T-helper 2 cell treated with Interferon-gamma antibody and Interleukin-4, amounts not matched to agents 100 ng/mL and 5 ng/mL, for 36 hours (primary cell): ENCODE results near the gene LRRC31. TPM values are rescaled to one million over a fixed set of nuclear protein-coding genes. Genes with fewer than 3 reads are reported as not detected.

Experiments used
- intact Hi-C: fragments of 100-400 bp; cut with micrococcal nuclease; formaldehyde crosslinking; loops from one replicate; pipeline ENCODE4 v1.15.1; 2023
- total RNA-seq: library from RNA; stranded (reverse); gene quantifications from 2 replicates; pipeline ENCODE4 v1.2.3, GENCODE V29; 2022

LRRC31 gene
- total RNA-seq = not detected in 2 replicates

DNA sequence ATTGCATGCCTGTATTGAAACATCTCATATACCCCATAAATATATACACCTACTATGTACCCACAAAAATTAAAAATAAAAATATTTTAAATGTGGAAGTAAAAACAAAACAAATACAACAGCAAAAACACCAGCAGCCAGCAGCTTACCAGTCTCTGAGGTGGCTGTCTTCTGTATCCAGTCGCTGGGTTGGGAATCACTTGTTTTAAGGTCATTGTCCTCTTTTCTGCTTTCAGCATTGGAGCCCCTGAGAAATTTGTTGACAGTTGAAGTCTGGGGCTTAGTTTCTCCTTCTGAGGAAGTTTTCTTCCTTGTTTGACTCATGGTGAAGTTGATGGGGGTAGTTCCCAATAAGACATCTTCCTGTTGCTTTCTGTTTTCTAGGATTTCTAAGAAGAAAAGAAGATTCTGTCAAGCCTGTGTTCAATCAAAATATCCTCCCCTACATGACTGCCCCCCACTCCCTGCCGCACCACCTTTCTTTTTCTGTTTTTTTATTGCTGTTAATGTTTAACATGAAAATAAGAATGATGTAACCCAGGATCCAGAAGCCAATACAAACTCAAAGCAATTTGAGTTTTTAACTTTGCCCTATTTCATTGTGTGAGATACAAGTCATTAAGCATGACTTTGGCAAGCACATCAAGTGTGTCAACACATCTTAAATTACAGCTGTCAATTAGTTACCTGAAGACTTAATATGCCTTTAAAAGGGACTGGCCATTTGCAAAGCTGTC, at the start of gene LRRC31:
LRRC31 (minus strand) TSS at position 452 of the 737 bp plus-strand sequence; CDS start at position 324, 128 bp downstream.
- intact Hi-C loops = no loop called here

DNA sequence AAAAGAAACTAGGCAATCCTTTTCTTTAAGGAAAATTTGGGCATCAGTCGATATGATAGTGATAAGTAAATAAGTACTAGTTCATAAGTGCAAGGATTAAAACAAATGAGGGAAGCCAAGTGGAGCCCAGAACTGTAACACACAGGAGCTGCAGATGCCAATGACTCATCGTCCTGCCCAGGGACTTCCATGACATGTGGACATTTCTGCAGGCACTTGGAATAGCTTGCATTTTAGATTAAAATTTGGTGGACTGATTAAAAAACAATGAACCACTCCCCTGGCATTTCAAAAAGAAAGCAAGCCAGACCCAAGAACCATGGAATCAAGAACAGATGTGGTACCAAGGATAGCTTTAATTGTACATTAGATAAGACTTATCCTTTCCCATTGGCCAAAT, 44.6 kb upstream of the LRRC31 start:
- intact Hi-C loops = no loop called here

DNA sequence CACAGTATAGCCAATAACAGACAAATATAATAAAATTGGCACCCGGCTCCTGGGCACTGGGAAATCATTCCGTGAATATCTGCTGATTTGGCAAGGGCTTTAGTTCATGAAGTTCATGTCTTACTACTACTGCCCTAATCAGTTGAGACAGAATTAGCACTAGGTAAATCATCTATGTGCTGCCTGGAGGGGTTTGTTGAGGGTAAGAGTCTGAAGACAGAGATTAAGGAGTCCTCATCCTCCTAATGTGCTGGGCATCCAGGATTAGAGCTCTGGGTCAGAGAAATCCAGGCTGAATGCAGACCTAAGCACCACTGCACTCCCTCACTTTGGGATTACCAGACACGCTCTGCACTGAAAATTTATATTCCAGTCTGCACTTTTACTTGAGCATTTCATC, 43.6 kb upstream of the LRRC31 start:
- intact Hi-C loops = no loop called here

DNA sequence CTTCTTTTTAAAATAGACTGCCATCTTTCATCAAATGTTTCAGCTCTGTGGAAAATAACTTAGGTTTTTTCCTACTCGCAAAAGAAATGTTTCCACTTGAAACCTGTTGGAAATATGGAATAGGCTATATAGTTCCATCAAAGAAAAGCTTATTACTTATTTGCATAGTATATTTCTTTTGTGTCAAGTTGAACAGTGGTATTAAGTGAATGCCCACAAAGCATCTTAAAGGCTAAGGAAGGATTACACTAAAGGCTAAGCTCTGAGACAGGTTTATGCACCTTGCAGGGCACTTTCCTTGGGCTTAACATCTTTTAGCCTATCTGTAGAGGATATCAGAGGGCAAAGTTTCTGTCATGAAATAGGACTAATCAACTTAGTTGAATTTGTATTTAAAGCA, 41.5 kb upstream of the LRRC31 start, which contains the start of gene SAMD7:
SAMD7 (plus strand) TSS at position 301 of the 400 bp plus-strand sequence. CDS start 7,927 bp downstream, outside the sequence.
- intact Hi-C loops = no loop called here

DNA sequence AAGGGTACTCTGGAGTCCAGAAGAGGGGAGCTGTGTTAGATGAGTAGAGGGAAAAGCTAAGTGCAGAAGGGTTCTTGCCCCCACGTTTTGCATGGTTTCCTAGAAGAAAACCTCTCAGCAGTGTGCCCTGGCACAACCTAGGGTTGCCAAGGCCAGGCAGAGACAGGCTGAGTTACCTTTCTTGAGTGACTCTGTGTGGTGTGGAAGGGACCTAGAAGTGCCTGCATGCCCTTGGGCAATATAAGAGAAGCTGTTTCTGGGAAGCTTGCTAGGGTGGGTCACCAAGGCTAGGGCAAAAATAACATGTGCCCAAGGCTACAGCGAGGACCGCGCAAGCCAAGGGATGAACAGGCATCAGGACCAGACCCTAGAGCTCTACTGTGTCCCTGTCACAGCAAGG, 38.2 kb upstream of the LRRC31 start:
- intact Hi-C loops = no loop called here

DNA sequence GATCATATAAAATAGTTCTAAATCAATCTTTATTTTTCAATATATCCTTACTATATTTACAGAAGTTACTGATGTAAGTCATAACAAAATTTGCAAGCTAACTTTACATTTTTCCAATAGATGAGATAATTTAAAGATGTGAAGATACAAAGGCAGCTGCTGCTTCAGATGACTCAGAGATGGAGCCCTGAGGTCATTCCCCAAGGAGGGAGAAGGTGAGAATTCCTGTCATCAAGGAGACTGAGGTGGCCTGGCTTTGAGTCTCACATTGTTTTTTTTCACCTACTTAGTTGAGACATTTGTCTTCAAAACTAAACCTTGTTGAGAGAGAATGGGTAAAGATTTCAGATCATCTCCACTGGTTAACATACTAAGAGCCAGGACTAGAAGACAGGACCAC, 37.7 kb upstream of the LRRC31 start:
- intact Hi-C loops = no loop called here

DNA sequence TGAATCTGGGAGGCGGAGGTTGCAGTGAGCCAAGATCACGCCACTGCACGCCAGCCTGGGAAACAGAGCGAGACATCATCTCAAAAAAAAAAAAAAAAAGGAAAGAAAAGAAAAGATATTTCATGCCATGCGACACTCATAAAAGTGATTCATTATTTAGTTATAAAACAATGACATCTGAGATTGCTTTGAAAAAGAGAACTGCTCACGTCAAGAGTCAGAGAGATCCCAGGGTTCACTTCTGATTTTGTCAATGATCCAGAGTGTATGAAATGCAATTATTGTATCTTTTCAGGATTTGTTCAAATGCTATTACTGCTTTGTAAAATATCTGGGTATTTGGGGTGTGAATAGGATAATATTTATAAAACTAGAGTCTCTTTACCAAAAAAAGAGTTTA, 35.7 kb upstream of the LRRC31 start:
- intact Hi-C loops = no loop called here

DNA sequence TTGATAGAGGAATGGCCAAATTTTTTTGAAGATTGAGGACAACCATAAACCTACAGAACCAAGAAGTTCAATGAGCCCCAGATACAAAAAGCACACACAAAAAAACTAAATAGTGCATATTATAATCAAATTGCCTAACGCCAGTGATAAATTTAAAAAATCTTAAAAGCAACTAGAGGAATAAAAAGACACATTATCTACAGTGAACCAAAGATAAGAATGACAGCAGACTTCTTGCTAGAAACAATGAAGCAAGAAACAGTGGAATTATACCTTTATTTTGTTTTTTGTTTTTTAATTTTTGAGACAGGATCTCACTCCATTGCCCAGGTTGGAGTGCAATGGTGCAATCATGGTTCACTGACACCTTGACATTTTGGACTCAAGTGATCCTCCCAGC, 31.7 kb upstream of the LRRC31 start:
- intact Hi-C loops = no loop called here

DNA sequence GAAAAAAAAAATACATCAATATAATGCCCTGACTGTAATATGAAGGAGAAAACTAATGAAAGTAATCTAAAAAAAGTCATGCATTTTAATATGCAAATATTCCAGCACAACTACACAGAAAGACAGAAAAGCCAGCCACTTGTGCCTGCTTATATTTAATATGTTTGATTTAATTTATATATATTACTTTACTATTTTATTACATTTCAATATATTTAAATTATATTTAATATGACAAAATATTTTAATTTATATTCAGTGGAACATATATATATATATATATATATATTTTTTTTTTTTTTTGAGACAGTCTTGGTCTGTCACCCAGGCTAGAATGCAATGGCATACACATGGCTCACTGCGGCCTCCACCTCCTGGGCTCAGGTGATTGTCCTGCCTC, 27.5 kb upstream of the LRRC31 start:
- intact Hi-C loops = no loop called here

DNA sequence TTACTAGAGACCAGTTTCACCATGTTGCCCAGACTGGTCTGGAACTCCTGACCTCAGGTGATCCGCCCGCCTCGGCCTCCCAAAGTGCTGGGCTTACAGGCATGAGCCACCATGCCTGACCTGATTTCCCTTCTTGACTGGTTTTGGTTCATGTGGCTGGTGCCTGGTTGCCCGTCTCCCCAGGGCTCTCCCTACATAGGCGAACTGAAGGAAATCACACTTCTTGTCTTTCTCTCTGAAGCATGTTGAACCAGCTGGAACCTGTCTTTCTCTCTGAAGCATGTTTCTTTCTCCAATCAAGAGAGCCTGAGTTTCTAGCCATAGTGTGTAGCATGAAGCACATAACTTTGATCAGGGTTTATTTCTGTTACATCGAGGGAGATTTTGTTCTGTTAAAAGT, 25.3 kb upstream of the LRRC31 start:
- intact Hi-C loops = no loop called here

DNA sequence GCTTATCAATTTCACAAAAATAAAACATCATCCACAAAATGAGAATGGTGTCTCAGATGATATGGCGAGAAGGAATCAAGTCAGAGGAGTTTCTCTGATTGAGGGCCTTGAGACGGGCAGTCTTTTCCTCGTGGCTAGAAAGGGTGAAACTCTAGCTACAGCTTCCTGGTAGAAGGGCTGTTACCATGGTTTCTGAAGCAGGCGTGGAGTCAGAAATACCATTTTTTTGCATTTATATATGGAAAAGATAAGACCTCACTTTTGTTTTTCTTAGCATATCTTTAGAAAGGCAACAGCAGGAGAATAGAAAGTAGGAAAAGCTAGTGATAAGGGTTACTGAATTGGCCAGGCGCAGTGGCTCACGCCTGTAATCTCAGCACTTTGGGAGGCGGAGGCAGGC, 24.4 kb upstream of the LRRC31 start:
- intact Hi-C loops = no loop called here

DNA sequence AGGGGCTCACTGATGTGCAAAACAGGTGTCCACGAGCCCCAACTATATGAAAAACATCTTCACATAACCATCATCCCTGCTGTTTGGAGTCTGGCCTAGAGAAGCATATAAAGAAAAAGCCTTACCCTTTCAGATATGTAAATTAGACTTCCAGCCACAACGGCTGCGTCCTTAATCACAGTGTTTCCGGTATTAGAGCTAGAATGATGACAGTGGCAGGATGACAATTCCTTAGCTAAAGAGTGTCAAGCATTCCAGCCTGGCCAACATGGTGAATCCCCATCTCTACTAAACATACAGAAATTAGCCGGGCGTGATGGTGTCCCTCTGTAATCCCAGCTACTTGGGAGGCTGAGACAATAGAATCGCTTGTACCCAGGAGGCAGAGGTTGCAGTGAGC, 22.2 kb upstream of the LRRC31 start:
- intact Hi-C loops = no loop called here

DNA sequence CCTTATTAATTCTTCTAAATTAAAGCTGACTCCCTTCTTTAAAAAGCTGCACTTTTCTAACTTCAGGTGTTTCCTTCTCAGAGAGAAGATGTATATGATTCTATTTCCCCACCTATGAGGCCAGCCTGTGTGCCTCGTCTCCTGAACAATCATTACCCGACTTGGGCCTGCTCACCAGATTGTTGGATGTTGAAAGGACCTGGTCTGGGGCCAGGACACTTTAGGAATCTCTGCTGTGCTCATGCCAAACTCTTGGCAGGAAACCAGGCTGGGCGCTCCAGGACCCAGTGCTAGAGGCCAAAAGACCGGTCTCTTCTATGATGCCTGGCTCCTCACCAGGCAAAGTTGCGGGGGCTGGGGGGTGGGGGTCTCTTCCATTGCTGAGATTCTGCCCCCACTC, 16.9 kb upstream of the LRRC31 start:
- intact Hi-C loops = no loop called here

DNA sequence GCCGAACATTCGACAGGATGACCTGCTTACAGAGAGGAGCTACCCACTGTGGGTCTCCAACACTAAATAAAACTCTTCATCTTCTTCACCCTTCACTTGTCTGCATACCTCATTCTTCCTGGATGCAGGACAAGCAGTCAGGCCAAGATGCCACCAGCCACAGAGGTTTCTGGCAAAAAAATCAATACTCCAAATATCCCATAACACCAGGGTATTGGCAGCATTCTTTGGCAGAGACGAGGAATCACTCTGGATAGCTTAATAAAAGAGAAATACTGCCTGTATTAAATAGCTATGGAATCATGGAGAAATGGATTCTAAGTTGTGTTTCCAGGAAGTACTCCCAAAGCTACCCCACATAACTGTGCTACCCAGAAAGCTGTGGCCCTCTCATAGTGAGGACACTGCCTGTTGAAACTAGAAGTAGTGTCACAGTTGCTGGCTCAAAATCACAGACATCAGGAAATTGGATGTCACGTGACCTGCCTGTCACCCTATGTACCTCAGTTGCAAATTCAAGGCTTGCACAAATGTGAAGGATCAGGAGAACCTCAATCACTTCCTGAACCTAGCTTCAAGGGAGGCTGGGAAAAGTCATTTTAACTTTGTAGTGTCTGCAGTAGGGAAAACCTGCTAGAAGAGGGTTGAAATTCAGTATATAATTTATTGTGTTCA, 11.0 kb upstream of the LRRC31 start:
- intact Hi-C loops = no loop called here

DNA sequence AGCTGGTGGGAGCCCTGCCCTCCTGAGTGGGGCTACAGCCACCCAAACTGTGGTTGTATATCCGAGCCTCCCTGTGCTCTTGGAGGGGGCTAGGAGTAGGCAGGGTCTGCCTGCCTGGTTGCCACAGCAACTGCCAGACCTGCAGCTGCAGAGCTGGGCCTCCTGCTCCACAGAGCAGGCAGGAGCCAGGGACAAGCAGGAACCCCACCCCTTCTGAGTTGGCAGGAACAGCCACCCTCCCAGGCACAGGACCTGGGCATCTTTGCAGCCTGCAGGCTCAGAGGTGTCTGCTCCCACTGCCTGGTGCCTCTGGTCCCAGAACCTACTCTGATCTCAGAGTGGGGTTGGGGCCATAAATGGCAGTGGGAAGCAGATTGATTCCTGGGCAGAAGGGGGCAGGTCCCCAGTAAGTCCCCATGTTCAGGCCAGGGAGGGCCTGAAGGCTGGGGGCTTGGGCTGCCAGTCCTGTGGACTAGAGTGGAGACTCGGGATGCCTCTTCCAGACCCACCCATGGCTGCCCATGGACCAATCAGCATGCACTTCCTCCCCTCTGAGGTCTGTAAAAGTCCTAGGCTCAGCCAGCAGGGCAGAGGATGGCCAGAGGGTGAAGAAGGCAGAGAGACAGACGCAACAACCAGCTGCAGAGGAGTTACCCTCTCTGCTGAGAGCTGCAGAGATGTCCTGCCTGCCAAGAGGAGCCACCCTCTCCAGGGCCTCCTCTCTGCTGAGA, 10.3 kb upstream of the LRRC31 start:
- intact Hi-C loops = no loop called here

DNA sequence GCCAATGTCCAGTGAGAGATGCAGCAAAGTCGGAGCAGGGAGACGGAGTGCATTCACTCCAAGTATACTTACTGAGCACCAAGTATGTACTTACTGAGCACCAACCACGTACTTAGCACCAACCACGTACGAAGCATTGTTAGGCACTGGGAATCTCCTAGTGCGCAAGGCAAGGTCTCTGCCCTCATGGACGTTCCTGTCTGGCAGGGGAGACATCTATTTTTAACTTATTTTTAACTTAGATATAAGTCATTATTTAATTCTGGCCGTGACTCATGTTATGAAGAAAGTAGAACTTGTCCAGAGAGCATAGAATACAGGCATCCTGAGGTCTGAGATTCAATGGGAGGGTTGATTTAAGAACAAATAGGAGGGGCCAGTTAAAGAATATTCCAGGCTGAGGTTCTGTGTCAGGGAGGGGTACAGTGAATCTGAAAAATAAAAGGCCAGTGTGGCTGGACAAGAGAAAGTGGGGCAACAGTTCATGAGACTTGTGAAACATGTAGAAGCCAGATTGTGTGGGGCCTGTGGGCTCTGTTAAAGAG, 9.3 kb upstream of the LRRC31 start:
- intact Hi-C loops = no loop called here

DNA sequence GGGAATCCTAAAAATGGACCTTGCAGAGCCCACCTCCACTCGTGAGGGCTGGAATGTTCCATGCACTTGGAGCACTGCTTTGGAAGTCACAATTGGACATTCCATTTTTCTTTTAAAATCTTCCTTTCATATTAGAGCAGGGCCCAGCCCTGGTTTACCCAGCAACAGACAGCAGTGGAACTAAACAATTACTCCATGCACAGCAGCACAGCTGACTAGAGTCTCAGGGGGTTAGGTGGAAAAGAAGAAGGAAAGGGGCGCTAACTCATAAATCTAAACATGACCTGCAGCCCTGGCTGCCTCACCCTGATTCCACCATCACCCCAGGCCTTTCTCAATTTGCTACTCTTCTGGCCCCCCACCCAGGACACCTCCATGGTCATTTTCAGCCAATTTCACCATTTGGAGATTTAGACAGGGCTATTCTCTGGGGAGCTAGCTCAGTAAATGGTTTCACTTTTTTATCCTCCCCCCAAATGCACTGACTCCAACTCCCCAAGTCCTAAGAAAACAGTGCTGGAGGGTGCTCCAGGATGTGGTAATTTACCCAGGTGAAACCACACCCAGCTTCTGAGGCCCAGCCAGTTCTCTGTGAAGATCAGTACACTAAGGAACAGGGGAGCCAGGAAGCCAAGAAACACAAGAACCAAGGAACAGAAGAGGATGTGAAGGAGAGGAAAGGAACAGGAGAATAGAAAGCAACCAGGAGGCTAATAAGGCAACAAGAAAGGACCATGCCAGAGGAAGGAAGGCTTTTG, 1.6 kb upstream of the LRRC31 start:
- intact Hi-C loops = no loop called here

DNA sequence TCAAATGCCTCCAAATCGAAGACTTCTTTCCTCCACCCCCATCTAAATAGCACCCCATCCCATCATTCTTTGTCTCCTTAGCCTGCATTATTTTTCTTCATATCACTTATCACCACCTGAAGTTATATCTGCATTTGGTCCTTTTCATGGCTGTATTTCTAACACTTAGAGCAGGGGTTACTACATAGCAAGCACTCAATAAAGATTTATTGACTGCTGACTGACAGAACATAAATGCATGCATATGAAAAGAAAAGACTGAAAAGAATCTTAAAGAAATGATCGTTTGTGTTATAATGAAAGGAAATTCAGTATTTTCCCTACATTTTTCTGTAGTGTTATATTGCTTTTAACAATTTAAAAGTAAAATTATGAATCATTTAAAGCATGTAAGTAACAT, 1.4 kb downstream of the LRRC31 start:
- intact Hi-C loops = no loop called here

DNA sequence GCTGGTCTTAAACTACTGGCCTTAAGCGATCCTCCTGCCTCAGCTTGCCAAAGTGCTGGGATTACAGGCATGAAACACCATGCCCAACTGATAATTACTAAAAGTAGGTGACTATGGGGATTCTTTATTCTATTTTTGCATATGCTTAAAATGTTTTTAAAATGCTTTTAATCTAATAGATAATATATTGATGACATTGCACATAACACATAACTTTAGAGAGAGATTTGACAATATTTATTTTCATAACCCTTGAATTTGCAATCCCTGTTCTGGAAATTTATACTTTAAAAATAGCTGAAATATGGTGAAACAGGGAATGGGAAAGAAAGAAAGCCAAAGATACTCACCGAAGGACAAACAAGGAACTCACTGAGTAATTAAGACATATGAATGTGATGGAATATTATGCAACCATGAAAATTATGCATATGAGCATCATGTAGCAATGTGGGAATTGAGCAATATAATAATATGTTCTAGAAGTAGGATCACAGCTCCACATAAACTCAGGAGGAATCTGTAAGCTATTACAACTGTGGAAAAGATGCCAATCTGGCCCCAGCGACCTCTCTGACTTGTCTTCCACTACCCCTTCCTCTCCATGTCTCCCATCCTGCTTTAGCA, 2.0 kb downstream of the LRRC31 start:
- intact Hi-C loops = no loop called here

DNA sequence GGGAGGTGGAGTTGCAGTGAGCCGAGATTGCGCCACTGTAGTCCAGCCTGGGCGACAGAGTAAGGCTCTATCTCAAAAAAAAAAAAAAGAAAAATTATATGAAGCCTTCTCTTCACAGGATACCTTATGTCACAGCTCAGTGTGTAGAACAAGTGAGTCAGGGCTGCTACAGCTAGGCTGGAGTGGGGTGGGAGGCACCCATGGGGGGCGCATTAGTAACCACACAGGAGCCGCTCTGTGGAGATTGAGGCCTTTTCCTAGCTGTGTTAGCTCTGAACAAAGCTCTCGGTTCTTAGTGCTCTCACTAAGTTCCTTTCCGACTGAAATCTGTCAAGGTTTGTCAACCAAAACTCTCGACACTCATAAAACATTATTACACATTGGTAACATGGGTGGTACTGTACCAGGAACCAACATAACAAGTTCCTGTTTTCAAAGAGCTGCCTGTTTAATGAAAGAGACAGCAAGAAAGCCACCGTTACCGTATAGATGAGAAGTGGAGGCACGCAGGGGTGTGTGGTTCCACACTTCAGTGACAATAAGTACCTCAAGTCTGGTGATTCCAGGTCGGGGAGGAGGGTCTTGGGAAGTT, 4.5 kb downstream of the LRRC31 start:
- intact Hi-C loops = no loop called here
